ENCODE data around the gene TTYH1.

TTYH1 gene

DNA sequence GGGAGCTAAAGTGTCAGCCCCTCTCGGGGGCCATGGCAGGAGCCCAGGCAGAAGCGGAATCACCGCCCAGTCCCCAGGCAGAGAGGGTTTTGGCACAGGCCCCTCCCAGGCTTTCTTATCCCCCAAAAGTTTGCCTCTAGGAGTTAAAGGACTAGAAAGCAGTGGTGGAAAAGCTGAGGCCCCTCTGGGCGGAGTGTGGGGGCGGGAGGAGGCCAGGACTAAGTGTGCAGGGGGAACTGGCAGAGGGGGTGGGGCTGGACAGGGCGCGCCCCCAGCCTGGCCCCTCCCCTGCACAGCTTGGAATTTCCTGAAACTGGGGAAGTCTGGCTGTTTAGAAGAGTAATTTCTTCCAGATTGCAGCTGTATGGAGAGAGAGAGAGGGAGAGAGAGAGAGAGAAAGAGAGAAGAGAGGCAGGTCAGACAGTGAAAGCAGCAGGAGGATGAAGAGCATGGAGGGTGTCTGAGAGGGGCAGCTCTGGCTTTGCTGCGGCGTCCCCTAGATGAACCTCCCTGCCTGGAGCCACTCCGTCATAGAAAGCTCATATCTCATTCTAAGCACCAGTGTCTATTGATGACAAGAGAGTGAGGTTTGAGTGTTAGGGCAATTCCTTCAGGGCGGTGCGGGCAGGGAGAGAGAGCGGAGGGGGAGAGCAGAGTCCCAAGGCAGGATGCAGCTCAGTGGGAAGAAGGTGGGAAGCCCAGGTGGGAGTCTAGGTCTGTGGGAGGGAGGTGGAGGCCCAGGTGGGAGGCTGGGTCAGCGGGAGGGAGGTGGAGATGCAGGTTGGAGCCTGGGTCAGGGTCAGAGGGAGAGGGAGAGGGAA lies 58.0 kb downstream of the TTYH1 start, which contains the start of gene CDC42EP5:
TSS of gene CDC42EP5 (minus strand) at position 226 of the 821 bp plus-strand sequence. CDS start 7,749 bp downstream, outside the sequence.
- H3K27me3 ChIP-seq (ENCODE audit: control insufficient read depth, insufficient read depth, low read length): no peaks in the 10 kb centered on the region
- TF ChIP-seq, protein P1, sequence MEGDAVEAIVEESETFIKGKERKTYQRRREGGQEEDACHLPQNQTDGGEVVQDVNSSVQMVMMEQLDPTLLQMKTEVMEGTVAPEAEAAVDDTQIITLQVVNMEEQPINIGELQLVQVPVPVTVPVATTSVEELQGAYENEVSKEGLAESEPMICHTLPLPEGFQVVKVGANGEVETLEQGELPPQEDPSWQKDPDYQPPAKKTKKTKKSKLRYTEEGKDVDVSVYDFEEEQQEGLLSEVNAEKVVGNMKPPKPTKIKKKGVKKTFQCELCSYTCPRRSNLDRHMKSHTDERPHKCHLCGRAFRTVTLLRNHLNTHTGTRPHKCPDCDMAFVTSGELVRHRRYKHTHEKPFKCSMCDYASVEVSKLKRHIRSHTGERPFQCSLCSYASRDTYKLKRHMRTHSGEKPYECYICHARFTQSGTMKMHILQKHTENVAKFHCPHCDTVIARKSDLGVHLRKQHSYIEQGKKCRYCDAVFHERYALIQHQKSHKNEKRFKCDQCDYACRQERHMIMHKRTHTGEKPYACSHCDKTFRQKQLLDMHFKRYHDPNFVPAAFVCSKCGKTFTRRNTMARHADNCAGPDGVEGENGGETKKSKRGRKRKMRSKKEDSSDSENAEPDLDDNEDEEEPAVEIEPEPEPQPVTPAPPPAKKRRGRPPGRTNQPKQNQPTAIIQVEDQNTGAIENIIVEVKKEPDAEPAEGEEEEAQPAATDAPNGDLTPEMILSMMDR (IDR thresholded peaks at IDR 0.05): no peak
- H3K27ac ChIP-seq: peak within 1 kb of the TSS; percentile 29
- peak within 1 kb of the TSS; percentile 63 for H3K4me2 ChIP-seq (ENCODE audit: low read length)
- peak within 1 kb of the TSS; percentile 73 for H2AFZ ChIP-seq
- H3K9me3 ChIP-seq (ENCODE audit: control insufficient read depth, low read length): no peaks in the 10 kb centered on the region
- no peak within 1 kb of the TSS for H3K9ac ChIP-seq
- H3K4me3 ChIP-seq (ENCODE audit: low read depth, low read length): peak within 1 kb of the TSS; percentile 22
- H3K79me2 ChIP-seq: no peaks in the 10 kb centered on the region
- H3K4me1 ChIP-seq: peaks cover 5% of the 10 kb centered on the region
- H3K36me3 ChIP-seq (ENCODE audit: control insufficient read depth, insufficient read depth, low read length): no peaks in the 10 kb centered on the region

DNA sequence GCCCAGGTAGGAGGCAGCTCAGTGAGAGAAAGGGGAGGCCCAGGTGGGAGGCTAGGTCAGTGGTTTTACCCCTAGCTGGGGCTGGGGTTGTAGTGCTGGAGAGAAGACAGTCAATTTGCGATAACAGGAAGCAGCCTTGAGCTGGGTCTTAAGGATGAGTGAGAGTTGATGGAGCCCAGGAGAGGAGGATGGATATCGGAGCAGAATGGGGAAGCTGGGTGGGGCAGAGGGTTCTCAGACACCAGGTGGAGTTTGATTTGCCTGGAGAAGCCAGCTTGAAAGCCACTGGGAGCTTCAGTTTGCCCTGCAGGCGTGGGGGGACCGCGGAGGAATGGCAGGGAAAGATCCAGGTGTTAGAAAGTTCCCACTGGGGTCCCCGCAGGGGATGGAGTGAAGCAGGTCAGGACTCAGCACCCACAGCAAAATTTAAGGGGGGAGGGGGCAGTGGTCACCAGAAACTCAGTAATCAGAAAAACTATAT lies 58.7 kb downstream of the TTYH1 start:
- H2AFZ ChIP-seq: peak overlapping the region; percentile 73
- TF ChIP-seq, protein P1 (IDR thresholded peaks at IDR 0.05): no peak
- no peak overlapping the region for H3K9ac ChIP-seq
- no peak overlapping the region for H3K27ac ChIP-seq
- H3K9me3 ChIP-seq (ENCODE audit: control insufficient read depth, low read length): no peaks in the 10 kb centered on the region
- H3K4me3 ChIP-seq (ENCODE audit: low read depth, low read length): no peak overlapping the region
- H3K79me2 ChIP-seq: no peaks in the 10 kb centered on the region
- peaks cover 5% of the 10 kb centered on the region for H3K4me1 ChIP-seq
- no peaks in the 10 kb centered on the region for H3K27me3 ChIP-seq (ENCODE audit: control insufficient read depth, insufficient read depth, low read length)
- no peak overlapping the region for H3K4me2 ChIP-seq (ENCODE audit: low read length)
- H3K36me3 ChIP-seq (ENCODE audit: control insufficient read depth, insufficient read depth, low read length): no peaks in the 10 kb centered on the region

DNA sequence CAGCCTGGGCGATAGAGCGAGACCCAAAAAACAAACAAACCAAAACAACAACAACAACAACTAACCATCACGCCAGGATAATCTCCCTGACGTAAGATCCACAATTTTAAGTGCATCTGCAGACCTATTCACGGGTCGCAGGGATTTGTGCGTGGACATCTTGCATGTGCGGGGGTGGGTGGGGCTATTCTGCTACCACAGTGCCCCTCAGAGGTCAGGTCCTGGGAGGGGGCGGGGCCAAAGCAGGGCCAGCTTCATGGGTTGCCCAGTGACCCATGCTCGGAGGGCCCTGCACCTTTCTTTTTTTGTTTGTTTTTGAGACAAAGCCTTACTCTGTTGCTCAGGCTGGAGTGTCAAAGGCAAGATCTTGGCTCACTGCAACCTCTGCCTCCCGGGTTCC lies 60.4 kb downstream of the TTYH1 start:
- no peaks in the 10 kb centered on the region for H3K9me3 ChIP-seq (ENCODE audit: control insufficient read depth, low read length)
- no peak overlapping the region for H3K4me3 ChIP-seq (ENCODE audit: low read depth, low read length)
- peaks cover 5% of the 10 kb centered on the region for H3K4me1 ChIP-seq
- TF ChIP-seq, protein P1 (IDR thresholded peaks at IDR 0.05): no peak
- no peak overlapping the region for H3K27ac ChIP-seq
- no peak overlapping the region for H3K4me2 ChIP-seq (ENCODE audit: low read length)
- H3K36me3 ChIP-seq (ENCODE audit: control insufficient read depth, insufficient read depth, low read length): no peaks in the 10 kb centered on the region
- H3K79me2 ChIP-seq: no peaks in the 10 kb centered on the region
- no peak overlapping the region for H3K9ac ChIP-seq
- H3K27me3 ChIP-seq (ENCODE audit: control insufficient read depth, insufficient read depth, low read length): no peaks in the 10 kb centered on the region
- no peak overlapping the region for H2AFZ ChIP-seq

DNA sequence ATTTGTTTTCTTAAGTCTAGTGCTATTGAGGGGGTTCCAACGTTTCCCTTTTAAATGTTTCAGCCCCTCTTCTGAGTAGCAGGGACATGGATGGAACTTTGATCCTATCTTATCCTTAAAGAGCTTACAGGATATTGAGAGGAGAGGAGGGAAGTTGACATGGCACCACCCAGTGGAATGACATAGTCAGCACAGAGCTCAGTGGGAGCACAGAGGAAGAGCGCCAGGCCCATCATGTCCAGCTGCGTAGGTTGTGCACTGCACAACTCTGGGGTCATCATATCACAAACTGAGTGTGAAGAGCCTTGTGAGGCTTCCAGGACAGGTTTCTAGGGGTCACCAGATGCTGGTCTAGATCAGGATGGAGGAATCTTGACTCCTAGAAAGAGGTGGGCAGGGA lies 62.4 kb downstream of the TTYH1 start:
- H3K4me3 ChIP-seq (ENCODE audit: low read depth, low read length): no peak overlapping the region
- H3K79me2 ChIP-seq: no peaks in the 10 kb centered on the region
- no peak overlapping the region for H2AFZ ChIP-seq
- no peak overlapping the region for H3K27ac ChIP-seq
- no peak overlapping the region for H3K9ac ChIP-seq
- TF ChIP-seq, protein P1 (IDR thresholded peaks at IDR 0.05): no peak
- no peak overlapping the region for H3K4me2 ChIP-seq (ENCODE audit: low read length)
- H3K4me1 ChIP-seq: peaks cover 5% of the 10 kb centered on the region
- H3K9me3 ChIP-seq (ENCODE audit: control insufficient read depth, low read length): no peaks in the 10 kb centered on the region
- no peaks in the 10 kb centered on the region for H3K27me3 ChIP-seq (ENCODE audit: control insufficient read depth, insufficient read depth, low read length)
- no peaks in the 10 kb centered on the region for H3K36me3 ChIP-seq (ENCODE audit: control insufficient read depth, insufficient read depth, low read length)
